ENCODE results near the gene MCOLN2. TPM values are rescaled to one million over a fixed set of nuclear protein-coding genes. Genes with fewer than 3 reads are reported as not detected.

Gene MCOLN2
- total and polyA plus RNA-seq, 4 donors: 0.16 to 0.28 (median 0.25) TPM; not detected in 1

- no peaks in the 10 kb centered on the region for H3K36me3 ChIP-seq (ENCODE audit: control insufficient read depth in 4 of 4, insufficient read depth in 3 of 4, low read depth in 1 of 4, low read length in 3 of 4)
- no peak overlapping the region for H3K9ac ChIP-seq (ENCODE audit: low read depth in 1 of 2, low read length in 2 of 2)
- no peaks in the 10 kb centered on the region for H3K9me3 ChIP-seq (ENCODE audit: control insufficient read depth in 4 of 4, low read length in 3 of 4)
- no peak for TF ChIP-seq RXRA (IDR thresholded peaks at IDR 0.05)
- H3K27ac ChIP-seq (ENCODE audit: low read depth in 1 of 2, low read length in 2 of 2): no peak overlapping the region
- DNase-seq (ENCODE audit: low spot score): no peak
- 76% methylated on average over 2 of the region's 2 CpGs for WGBS
- H3K4me1 ChIP-seq (ENCODE audit: control insufficient read depth in 4 of 4, insufficient read depth in 4 of 4, low read length in 3 of 4): no peaks in the 10 kb centered on the region
- no peaks in the 10 kb centered on the region for H3K27me3 ChIP-seq (ENCODE audit: control insufficient read depth in 4 of 4, insufficient read depth in 4 of 4, low read length in 3 of 4)
- no peak overlapping the region for H3K4me3 ChIP-seq (ENCODE audit: low read depth in 1 of 3, low read length in 3 of 3)
Measured at GRCh38 chr1:84975035-84975434, 21.9 kb downstream of the MCOLN2 start.

DNA sequence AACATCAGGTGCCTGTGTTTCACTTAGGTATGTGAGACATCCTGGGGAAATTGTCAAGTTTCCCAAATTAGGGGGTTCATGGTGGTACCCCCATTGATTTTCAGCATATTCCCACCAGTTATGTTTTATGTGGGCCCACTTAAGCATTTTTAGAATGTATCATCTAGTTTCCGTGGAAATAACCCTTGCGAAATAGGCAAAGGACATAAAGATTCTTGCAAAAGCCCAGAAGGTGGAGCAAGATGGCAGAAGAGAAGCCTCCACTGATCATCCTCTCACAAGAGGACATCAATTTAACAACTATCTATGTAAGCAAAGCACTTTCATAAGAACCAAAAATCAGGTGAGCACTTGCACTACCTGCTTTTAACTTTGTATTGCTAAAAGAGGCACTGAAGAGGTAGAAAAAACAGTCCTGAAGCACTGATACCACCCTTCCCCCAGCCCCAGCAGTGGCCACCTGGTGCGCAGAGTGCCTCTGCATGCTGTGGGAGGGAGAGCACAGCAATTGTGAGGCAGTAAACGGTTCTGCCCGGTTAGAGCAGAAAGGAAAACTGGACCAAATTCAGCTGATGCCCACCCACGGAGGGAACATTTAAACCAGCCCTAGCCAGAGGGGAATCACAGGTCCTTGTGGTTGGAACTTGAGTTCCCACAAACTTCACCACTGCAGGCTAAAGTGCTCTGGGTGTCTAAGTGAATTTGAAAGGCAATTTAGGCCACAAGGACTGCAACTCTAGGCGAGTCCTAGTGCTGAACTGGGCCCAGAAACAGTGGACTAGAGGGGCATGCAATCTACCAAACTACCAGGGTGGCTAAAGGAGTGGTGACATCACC lies 23.2 kb downstream of the MCOLN2 start:
- H3K36me3 ChIP-seq (ENCODE audit: control insufficient read depth in 4 of 4, insufficient read depth in 3 of 4, low read depth in 1 of 4, low read length in 3 of 4): no peaks in the 10 kb centered on the region
- H3K27me3 ChIP-seq (ENCODE audit: control insufficient read depth in 4 of 4, insufficient read depth in 4 of 4, low read length in 3 of 4): no peaks in the 10 kb centered on the region
- H3K9ac ChIP-seq (ENCODE audit: low read depth in 1 of 2, low read length in 2 of 2): no peak overlapping the region
- no peaks in the 10 kb centered on the region for H3K9me3 ChIP-seq (ENCODE audit: control insufficient read depth in 4 of 4, low read length in 3 of 4)
- no peak for TF ChIP-seq HNF4G (IDR thresholded peaks at IDR 0.05)
- no peak for TF ChIP-seq SP1 (IDR thresholded peaks at IDR 0.05)
- no peak for TF ChIP-seq FOXA2 (IDR thresholded peaks at IDR 0.05)
- TF ChIP-seq, protein P1, sequence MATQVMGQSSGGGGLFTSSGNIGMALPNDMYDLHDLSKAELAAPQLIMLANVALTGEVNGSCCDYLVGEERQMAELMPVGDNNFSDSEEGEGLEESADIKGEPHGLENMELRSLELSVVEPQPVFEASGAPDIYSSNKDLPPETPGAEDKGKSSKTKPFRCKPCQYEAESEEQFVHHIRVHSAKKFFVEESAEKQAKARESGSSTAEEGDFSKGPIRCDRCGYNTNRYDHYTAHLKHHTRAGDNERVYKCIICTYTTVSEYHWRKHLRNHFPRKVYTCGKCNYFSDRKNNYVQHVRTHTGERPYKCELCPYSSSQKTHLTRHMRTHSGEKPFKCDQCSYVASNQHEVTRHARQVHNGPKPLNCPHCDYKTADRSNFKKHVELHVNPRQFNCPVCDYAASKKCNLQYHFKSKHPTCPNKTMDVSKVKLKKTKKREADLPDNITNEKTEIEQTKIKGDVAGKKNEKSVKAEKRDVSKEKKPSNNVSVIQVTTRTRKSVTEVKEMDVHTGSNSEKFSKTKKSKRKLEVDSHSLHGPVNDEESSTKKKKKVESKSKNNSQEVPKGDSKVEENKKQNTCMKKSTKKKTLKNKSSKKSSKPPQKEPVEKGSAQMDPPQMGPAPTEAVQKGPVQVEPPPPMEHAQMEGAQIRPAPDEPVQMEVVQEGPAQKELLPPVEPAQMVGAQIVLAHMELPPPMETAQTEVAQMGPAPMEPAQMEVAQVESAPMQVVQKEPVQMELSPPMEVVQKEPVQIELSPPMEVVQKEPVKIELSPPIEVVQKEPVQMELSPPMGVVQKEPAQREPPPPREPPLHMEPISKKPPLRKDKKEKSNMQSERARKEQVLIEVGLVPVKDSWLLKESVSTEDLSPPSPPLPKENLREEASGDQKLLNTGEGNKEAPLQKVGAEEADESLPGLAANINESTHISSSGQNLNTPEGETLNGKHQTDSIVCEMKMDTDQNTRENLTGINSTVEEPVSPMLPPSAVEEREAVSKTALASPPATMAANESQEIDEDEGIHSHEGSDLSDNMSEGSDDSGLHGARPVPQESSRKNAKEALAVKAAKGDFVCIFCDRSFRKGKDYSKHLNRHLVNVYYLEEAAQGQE (IDR thresholded peaks at IDR 0.05): no peak
- TF ChIP-seq CTCF (IDR thresholded peaks at IDR 0.05; ENCODE audit: low read depth, low read length, missing input control): no peak
- TF ChIP-seq NR2F2 (IDR thresholded peaks at IDR 0.05): no peak
- no peak for TF ChIP-seq HNF4A (conservative IDR thresholded peaks at IDR 0.05)
- TF ChIP-seq RXRA (IDR thresholded peaks at IDR 0.05): no peak
- no peak for TF ChIP-seq MAX (IDR thresholded peaks at IDR 0.05)
- TF ChIP-seq FOXA1 (IDR thresholded peaks at IDR 0.05): no peak
- TF ChIP-seq, protein P2, sequence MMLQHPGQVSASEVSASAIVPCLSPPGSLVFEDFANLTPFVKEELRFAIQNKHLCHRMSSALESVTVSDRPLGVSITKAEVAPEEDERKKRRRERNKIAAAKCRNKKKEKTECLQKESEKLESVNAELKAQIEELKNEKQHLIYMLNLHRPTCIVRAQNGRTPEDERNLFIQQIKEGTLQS (IDR thresholded peaks at IDR 0.05): no peak
- TF ChIP-seq EGR1 (IDR thresholded peaks at IDR 0.05; ENCODE audit: low read depth in 2 of 2): no peak
- no peak for TF ChIP-seq ZBTB33 (IDR thresholded peaks at IDR 0.05)
- no peak for TF ChIP-seq YY1 (IDR thresholded peaks at IDR 0.05)
- no peak for TF ChIP-seq TAF1 (conservative IDR thresholded peaks at IDR 0.05)
- H3K4me1 ChIP-seq (ENCODE audit: control insufficient read depth in 4 of 4, insufficient read depth in 4 of 4, low read length in 3 of 4): no peaks in the 10 kb centered on the region
- H3K27ac ChIP-seq (ENCODE audit: low read depth in 1 of 2, low read length in 2 of 2): no peak overlapping the region
- 85% methylated on average over 7 of the region's 7 CpGs for WGBS
- DNase-seq (ENCODE audit: low spot score): no peak
- no peak overlapping the region for H3K4me3 ChIP-seq (ENCODE audit: low read depth in 1 of 3, low read length in 3 of 3)
